Measurements from ENCODE around the gene WNT4.

- no peak for TF ChIP-seq PATZ1 (CRISPR knock-in tag; IDR thresholded peaks at IDR 0.05; ENCODE audit: borderline replicate concordance)
- TF ChIP-seq ZC3H10 (CRISPR knock-in tag; IDR thresholded peaks at IDR 0.05) = no peak
Observed at GRCh38 chr1:22100168-22100567, 42.7 kb downstream of the WNT4 start.

Data from SK-N-SH treated with all-trans-retinoic acid at 6 μM for 48 hours (cell line).